GM21447 (cell line): ENCODE data around the gene OR2S2.

Experiments used
- ATAC-seq: cut with Tn5 transposase; IDR thresholded peaks from one replicate; pipeline ENCODE4 v1.9.1; 2021; ENCODE audit not compliant: unreplicated experiment

Gene OR2S2

DNA sequence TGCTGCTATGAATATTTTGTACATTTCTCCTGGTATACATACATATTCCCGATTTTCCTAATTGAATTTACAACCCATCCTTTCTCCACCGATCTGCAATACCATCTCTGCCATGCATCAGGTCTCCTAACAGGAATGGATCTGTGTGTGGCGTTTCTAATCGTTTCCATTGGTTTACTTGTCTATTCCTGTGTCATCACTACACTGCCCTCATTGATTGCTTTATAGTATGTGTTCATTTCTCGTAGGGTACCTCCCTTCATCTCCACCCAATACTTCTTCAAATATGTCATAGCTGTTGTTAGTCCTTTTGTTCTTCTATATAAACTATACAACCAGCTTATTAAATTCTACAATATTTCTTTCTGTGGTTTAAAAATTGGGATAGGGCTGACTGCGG lies 7.1 kb upstream of the OR2S2 start:
- ATAC-seq: no peak

DNA sequence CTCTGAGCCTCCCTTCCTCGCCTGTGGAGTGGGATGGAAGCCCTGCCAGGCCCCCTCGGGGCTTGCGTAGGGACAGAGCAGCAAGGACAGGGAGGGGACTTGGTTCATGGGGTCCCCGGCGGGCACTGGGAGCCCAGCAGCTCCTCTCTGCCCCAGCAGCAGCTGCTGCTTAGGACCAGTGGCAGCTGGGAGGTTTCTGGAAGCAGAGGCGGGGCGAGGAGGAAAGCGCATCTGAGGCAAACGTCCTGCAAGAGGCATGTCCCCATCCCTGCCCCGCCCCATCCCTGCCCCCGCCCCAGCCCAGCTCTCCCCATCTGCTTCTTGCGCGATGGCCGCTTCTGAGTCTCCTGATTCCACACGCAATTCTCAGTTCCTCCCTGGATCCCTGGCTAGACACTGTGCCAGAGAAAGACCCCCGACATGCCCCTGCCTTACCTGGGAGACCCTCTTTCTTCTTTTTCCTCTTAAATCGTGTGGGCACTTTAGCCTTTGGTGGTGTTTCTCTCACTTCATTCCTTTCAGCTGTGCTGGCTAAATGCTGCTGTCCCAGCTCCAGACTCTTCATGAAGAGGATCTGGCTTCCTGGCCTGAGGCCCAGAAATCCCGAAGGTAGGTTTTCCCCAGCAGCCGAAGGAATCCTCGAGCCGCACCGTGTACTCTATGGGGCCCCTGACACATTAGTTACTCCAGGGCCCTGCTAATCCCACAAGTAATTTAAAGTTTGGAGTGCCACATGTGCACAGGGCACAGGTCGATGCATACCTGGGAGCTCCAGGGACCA lies 4.4 kb upstream of the OR2S2 start:
- no peak for ATAC-seq

DNA sequence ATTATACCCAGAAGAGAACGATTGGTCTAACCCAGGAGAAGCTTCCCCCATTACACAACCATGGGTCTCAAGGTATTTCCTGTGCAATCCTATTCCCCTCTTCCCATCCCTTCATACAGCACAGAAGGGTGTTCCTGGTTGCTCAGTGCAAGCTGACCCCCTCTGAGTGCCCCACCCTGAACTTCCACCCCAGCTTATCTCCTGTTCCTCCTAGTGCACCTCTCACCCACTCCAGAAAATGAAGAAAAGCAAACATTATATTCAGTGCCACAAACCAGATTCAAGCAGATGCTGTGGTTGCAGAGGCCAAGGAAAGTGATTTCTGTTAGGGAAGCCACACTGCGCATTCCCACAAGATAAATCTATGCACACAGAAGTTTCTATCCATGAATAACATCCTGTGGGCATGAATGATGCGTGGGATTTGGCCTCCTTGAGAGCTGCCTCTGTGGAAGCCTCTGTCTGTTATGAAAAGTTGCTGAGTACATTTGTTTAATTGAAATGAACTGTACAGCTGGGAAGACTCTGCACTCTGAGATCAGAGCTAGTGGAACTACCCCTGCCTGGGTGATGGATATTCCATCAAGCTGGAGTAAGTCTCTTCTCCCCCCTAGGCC lies 2.2 kb upstream of the OR2S2 start:
- no peak for ATAC-seq

DNA sequence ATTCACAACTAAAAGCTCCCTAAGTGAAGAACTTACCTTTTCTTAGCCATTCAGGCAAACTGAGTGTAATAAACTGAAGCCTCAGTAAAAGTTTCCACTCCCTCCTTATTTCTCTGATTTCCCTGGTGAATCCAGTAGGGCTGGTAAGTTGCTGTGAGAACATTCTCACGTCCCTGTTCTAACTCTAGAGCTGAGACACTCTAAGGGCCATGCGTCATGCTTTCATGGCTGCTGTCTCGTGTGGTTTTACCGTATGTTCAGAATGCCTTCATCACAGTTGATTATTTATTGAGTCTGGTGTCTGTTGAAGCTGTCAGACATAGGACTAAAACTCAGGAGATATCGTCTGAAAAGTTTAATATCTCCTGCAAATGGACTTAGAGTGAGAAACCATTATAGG lies 1.3 kb downstream of the OR2S2 start:
- no peak for ATAC-seq

DNA sequence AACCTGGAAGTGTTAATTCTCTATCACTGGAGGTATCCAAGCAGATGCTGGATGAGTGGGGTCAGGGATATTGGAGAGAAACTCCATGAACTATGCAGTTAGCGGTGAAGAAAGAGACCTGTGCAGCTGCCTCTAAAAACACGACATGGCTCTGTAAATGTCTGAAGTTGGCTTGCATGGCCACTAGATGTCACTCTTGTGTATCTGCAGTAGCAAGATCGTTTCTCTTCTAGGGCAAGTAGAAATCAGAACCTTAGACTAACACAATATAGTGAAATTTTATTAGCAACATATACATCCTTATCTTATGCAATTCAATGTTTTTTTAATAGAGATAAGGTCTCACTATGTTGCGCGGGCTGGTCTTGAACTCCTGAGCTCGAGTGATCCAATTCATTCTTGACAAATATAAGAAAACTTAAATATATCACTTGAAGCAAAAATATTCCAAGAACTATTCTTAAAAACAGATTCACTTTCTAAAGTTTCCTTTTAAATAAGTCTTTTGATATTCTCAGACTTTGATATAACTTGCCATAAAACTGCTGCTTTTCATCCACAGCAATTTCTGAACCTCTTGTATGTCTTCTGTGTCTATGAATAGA lies 2.9 kb downstream of the OR2S2 start:
- ATAC-seq: no peak

DNA sequence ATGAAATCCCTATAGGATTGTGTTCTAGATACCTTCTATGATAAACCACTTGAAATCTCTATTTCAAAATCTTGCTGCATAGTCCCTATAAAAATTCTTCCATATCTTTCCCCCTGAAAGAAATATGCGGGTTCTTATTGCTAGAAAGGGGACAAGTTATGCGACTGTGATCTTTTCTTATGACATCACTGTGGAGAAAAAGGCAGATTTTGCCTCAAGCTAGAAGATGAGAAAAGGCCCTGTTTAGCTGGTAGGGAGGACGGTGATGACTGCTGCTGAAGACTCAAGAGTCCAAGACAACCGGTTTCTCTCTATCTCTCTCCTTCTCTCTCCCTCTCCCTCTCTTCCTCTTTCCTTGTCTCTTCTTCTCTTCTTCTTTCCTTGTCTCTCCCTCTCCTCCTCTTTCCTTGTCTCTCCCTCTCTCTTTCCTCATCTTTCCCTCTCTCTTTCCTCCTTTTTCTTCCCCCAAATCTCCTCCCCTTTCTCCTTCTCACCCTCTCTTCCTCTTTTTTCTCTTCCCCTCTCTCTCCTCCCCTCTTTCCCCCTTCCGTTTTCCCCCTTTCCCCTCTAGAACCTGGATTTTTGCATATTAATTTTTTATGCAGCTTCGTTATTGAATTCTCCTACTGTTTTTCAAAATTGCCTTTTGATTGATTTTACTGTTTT lies 5.3 kb downstream of the OR2S2 start:
- ATAC-seq: no peak

DNA sequence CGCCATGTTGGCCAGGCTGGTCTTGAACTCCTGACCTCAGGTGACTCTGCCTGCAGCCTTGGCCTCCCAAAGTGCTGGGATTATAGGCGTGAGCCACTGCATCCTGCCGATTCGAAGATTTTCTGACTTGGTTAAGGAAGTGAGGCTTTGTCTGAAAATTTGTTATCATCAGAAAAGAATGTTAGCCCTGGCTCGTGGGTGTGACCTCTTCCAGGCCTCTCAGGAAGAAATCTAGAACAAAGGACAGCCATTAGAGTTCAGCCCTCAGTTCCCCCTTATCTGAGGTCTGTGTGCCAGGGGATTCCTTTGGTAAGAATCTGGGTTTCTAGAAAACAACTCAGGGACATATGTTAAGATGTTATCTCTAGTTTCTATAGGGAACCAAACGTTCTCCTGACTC lies 6.2 kb downstream of the OR2S2 start:
- no peak for ATAC-seq

DNA sequence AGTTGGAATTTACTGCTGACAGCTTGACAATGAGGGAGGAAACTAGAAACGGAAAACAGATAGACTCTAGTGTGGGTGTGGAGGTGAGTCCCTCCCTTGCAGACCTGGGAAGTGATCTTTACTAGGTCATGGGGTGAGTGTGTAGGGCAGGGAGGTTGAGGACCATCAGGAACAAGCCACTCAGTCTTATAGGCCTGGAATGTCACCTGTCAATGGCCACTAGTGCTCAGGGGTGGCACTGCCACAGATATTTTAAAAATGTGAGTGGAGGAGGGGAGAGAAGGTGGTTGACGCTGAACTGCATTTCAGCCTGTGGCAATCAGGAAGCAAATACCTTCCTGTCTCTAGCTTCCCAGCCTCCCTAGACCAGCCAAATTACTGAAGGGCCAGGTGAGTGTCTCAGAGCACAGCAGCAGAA lies 9.0 kb downstream of the OR2S2 start:
- ATAC-seq: no peak

DNA sequence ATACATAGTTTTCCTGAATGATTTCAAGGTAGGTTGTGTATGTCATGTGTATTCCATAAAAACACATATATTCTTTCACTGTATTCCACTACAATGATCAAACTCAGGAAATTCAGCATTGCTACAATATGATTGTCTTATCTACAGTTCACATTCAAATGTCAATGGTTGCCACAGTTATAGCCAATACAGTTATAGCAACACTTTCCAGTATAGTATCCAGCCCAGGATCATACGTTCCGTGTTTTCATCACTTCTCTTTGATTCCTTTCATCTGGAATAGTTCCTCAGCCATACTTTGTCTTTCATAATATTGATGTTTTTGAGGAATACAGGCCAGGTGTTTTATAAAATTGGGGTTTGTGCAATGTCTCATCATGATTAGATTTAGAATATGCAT lies 9.5 kb downstream of the OR2S2 start:
- no peak for ATAC-seq

DNA sequence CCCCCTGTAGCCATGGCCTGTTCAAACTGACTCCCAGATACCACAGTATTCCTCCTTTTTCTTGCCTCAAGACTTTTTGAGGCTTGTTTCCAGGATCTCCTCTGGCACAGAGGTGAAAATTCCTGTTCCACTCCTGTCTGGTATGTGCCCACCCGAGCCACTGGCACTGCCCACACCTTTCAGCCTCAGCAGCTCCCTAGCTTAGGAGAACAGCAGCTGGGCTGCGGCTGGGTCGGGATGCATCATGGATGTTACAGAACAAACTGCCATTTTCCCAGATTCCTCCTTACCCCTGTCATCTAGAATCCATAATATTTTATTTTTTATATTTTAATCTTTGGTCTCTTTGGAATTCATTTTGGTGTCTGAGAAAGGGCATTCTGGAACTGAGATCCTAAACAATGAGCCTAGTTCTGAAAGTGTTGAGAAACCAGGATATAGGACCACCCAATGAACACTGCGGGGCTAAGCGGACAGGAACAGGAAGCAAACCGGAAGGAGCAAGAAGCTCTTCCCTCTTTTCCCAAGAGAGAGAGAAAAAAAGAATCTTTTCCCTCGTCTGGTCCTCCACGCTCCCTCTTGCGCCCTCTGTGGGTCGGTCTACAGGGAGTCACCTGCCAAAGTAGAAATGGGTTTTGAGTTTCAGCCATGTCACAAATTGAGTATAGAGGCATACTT lies 12.5 kb downstream of the OR2S2 start:
- ATAC-seq: no peak

DNA sequence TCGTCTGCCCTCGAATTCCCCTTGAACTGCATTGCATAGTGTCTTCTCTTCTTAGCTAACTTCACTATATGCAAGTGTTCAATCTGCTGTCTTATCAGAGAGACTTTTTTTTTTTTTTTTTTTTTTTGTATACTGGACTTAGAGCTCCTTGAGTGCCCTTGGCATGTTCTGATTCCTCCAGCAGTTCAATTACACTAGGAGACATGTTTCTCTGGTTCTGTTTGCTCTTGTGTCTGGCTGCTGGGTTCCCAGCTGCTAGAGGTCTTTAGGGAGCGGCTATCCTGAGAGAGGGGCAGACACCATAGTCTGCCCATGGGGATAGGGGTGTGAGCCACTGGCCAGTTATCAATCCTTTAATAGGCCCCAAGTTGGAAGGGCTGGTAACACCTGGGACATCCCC lies 13.1 kb downstream of the OR2S2 start:
- ATAC-seq: no peak

DNA sequence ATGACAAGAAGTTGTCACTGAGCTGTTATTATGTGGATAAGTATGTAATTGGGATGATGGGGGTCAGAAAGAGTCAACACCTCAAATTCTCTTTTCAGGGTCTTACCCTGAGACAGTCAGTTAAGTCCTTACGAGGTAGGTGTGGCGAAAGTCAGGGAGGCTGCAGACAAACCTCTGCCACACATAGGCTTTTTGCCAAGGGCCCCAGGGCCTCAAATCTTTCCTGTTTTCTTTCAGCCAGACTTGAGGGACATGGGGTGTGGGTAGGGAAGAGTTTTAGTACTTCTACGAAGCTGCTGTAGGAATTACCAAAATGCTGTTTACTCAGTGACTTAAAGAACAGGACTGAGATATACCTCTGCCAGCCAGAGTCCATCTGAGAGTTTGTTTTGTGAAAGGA lies 13.8 kb downstream of the OR2S2 start:
- ATAC-seq: no peak

DNA sequence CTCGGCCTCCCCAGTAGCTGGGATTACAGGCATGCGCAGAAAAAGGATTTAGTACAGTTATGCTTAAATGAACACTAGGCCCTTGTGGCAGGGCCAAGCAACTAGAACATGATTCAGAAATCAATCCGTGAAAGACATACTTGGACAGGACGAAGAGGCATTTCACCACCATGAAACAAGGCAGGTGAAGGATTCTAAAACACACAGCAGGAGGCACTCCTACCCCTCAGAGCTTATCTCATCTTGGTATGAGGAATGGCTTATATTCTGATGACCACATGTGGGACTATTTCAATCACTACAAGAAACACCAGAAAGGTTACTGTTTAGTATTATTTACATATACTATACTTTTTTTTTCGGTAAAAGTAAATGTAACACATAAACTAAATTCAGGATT lies 15.7 kb downstream of the OR2S2 start:
- ATAC-seq: no peak

DNA sequence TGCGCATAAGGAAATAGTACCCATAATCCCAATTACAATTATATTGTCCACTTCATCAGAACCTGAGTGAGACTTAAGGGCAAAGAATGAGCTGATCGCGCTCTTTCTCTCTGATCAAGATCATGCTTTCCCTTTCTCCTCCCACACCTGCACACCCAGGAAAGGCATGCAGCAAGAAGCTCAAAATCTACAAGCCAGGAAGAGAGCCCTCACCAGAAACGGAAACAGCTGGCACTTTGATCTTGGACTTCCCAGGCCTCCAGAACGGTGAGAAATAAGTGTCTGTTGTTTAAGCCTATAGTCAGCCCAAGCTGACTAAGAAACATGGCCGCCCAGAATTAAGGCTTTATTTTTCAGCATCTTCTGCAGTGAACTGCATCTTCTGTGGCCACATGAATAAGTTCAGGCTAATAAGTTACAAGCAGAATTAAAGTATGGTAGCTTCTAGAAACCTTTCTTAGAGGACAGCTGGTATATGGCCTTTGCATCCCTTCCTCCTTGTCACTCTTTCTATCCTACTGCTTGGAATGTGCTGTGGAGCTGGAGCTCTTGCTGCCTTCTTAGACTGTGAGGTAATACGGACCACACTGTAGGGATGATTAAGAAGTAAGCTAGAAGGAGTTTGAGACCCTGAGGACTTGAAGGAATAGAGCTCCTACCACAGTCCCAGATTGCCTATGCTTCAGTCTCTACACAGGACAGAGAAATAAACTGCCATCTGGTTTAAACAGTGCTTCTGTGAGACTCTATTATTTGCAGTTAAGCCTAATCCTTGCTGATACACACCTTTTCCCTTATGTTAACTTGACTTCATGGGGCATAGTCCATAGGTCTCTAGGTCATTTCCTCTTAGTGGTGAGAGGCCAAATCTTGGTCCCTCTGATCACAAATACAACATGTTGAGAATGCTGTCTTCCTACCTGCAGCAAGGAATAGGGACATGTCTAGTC lies 17.2 kb downstream of the OR2S2 start:
- no peak for ATAC-seq

DNA sequence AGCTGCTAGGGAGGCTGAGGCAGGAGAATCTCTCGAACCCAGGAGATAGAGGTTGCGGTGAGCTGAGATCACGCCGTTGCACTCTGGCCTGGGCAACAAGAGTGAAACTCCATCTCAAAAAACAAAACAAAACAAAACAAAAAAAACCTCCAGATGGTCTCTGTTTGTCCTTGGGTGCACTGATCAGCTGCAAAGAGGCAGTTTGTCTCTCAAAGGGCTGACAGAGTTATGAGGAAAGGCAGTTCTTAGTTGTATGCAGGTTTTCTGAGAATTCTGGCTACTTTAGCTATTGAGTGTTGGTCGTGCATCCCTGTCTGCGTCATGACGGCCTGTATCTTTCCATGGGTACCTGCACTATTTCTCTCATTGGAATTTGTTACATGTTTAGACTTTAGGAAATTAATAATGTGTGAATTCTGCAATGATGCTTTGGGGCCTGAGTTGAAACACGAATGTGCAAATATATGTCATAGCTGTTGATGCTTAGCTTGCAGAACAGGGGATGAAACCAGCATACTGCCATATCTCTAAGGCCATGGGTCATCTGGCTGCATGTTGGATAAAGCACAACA lies 18.2 kb downstream of the OR2S2 start:
- ATAC-seq: no peak

DNA sequence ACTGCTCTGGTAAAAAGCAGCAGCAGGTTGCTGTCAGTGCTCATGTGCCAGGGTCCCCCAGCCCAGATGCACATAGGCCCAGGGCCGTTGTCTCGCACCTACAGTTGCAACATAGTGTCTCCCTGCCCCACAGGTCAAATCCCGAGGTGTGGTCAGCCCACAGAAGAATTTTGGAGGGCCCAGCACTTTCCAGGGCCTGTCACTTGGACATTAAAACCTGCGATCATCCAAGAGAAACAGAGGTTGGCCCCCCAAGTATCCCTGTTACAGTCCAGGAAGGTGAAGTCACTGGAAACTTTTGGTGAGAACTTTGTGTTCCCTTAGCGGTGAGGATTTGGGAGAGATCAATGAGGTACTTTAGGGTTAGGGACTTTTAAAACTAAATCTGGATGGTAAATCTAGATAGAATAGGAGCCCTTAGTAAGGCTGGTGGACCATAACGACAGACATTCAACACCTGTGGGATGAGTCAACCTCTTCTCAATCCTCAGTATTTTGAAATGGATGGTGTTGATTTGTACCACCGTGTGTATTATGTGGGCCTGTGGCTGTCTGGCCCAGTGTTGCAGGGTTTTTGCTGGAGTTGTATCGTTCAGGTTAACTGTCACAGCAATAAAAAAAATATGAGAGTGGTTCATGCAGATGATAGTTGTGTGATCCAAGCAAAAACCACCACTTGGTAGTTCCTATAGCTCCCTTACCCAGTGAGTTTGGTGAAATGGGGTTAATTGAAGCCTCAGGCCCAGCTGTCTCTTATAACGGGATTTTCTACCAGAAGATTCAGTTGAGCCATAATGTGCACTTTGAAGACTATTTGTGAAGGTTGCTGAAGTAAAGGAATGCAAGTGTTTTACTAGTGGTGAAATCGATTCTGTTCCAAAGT lies 19.2 kb downstream of the OR2S2 start:
- no peak for ATAC-seq

DNA sequence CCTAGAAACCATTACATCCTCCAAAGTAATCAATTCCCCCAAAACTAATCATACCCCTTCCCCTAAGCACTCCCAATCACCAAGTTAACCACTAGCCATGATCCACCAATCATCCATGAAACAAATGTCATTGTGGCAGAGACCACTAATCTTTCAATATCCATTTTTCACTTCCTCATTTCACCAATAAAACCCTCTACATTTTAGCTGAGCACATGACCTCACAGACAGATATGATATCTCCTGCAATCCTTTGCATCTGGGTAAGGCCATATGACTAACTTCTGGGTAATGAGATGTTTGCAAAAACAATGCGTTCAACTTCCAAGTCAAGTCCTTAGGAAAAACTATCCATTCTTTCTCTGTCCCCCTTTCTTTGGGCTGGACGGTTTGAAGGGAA lies 20.7 kb downstream of the OR2S2 start:
- no peak for ATAC-seq

DNA sequence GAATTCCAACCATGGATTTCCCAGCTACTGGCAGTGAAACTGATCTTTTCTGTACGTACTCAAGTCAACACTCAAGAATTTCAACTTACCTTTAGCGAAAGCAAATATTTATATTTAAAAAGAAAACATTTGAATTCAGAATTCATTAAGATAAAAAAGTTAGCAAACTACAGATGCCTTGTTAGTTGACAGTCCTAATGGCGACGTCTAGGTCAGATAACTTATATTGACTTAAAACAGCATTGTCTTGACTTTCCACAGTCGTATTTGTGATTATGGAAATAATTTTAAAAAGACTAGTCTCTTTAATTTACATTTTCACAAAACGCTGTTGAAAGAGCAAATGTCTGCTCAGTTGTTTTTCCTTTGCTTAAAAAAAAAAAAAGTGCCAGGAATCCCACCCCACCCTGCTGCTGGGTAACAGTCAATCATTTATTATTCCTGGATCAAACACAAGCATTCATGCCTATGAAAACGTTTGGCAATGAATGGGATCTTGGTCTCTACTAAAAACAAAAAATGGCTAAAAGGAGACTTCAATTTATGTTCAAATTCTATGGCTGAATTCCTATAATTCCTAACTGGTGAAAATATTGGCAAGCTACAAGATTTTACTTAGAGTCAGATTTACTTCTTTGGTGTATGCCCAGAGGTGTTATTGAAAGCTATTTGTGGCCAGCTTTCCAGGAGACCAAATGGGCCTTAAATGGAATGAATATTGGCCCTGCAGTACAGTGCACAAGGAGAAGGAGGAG lies 22.0 kb downstream of the OR2S2 start:
- no peak for ATAC-seq
